Erythroblast (primary cell): ENCODE results near the gene ARL15.

Experiments used
- GATA1 ChIP-seq: IDR thresholded peaks from 2 replicates; pipeline ENCODE4 v1.6.1; 2011; ENCODE audit warnings: low read depth, mild to moderate bottlenecking, control low read depth, low read length, moderate library complexity
- POLR2A ChIP-seq: IDR thresholded peaks from 2 replicates; pipeline ENCODE4 v1.6.1; 2011; ENCODE audit warnings: mild to moderate bottlenecking, low read length

- TF ChIP-seq POLR2A = no peak
- no peak for TF ChIP-seq GATA1
Observed at GRCh38 chr5:54305737-54306136, 4.6 kb downstream of the ARL15 start.
